HepG2 (cell line): Measurements from ENCODE around the gene ABCB10. TPM values are rescaled to one million over a fixed set of nuclear protein-coding genes. Genes with fewer than 3 reads are reported as not detected.
A peak's percentile ranks its signal among the peaks of the same experiment; 100 is the strongest.

ENCODE experiments used
- ASH2L ChIP-seq: fragments of 300-600, 200-600 bp; sonication (generic); IDR thresholded peaks from 2 replicates; pipeline ENCODE4 v1.7.0; 2017; ENCODE audit warnings: low read depth, mild to moderate bottlenecking, moderate library complexity, mixed read lengths, low read length; ENCODE audit not compliant: insufficient read length
- BORCS8-MEF2B ChIP-seq: sonication (generic); formaldehyde crosslinking; IDR thresholded peaks from 2 replicates; pipeline ENCODE4 v1.8.0; 2022; ENCODE audit warnings: mild to moderate bottlenecking, missing genetic modification reagents
- IKZF1 ChIP-seq: fragments of 450-650 bp; IDR thresholded peaks from 2 replicates; pipeline ENCODE4 v1.7.1; 2016
- MATR3 ChIP-seq: sonication (generic); formaldehyde crosslinking; IDR thresholded peaks from 2 replicates; pipeline ENCODE4 v1.4.0; 2020; ENCODE audit warnings: missing genetic modification reagents
- MBNL3 ChIP-seq: fragments of 250-450 bp; sonication (Bioruptor Pico); conservative IDR thresholded peaks from 2 replicates; pipeline ENCODE4 v1.8.0; 2022; ENCODE audit warnings: mild to moderate bottlenecking, inconsistent platforms
- MED13 ChIP-seq: sonication (generic); formaldehyde crosslinking; IDR thresholded peaks from 2 replicates; pipeline ENCODE4 v1.5.0; 2020; ENCODE audit warnings: missing genetic modification reagents
- MIER3 ChIP-seq: IDR thresholded peaks from 2 replicates; pipeline ENCODE4 v1.6.1; 2016; ENCODE audit warnings: missing compliant biosample characterization, borderline replicate concordance
- RCOR2 ChIP-seq: IDR thresholded peaks from 2 replicates; pipeline ENCODE4 v1.6.1; 2016; ENCODE audit warnings: missing biosample characterization, missing genetic modification reagents
- ZBTB7A ChIP-seq: sonication (generic); formaldehyde crosslinking; IDR thresholded peaks from 2 replicates; pipeline ENCODE4 v1.8.0; 2022; ENCODE audit warnings: mild to moderate bottlenecking, missing genetic modification reagents
- ZNF354B ChIP-seq: sonication (generic); formaldehyde crosslinking; IDR thresholded peaks from 2 replicates; pipeline ENCODE4 v1.8.0; 2022; ENCODE audit warnings: mild to moderate bottlenecking, missing genetic modification reagents
- ZNF781 ChIP-seq: sonication (generic); formaldehyde crosslinking; IDR thresholded peaks from 2 replicates; pipeline ENCODE4 v1.5.1; 2020; ENCODE audit warnings: borderline replicate concordance, mild to moderate bottlenecking, missing genetic modification reagents; ENCODE audit errors: not compliant biosample characterization
- polyA plus RNA-seq, 8 experiments: library from polyadenylated mRNA; depleted of rRNA in 3 of 8; stranded (reverse) in 7 of 8; unstranded in 1 of 8; fragments of >200 nt; fragmentation: Illumina TruSeq in 4 of 8; extraction: Trizol in 4 of 8; gene quantifications; 2 replicates each; pipeline versions ENCODE4 v1.2.1 to v1.2.3, GENCODE V29; 2011 to 2016; ENCODE audit warnings: low read depth in 4 of 8, missing spikeins in 1 of 8, mixed read lengths in 1 of 8; ENCODE audit not compliant: insufficient read depth in 1 of 8
- total RNA-seq, 5 experiments: library from RNA; depleted of rRNA; stranded (reverse); fragments of >200 nt; fragmentation: Illumina TruSeq; extraction: Trizol; gene quantifications; 2 replicates each; pipeline ENCODE4 v1.2.3, GENCODE V29; 2016; ENCODE audit warnings: low read depth in 1 of 5
- TF ChIP-seq, protein P1 (sequence below), 2 experiments: sonication (generic) in 1 of 2; formaldehyde crosslinking in 1 of 2; IDR thresholded peaks; 2 replicates each; pipeline versions ENCODE4 v1.5.1 to v1.6.1; 2011 to 2020; ENCODE audit warnings: borderline replicate concordance in 1 of 2, low read depth in 1 of 2, low read length in 1 of 2, mild to moderate bottlenecking in 1 of 2, missing genetic modification reagents in 1 of 2, moderate library complexity in 1 of 2
- TF ChIP-seq, protein P2 (sequence below): sonication (generic); formaldehyde crosslinking; IDR thresholded peaks from 2 replicates; pipeline ENCODE4 v1.4.0; 2020; ENCODE audit warnings: missing genetic modification reagents, borderline replicate concordance
- TF ChIP-seq, protein P3 (sequence below): sonication (generic); formaldehyde crosslinking; IDR thresholded peaks from 2 replicates; pipeline ENCODE4 v1.9.0; 2022; ENCODE audit warnings: low read depth, missing genetic modification reagents
- TF ChIP-seq, protein P4 (sequence below): sonication (generic); formaldehyde crosslinking; conservative IDR thresholded peaks from 2 replicates; pipeline ENCODE4 v1.8.0; 2022; ENCODE audit warnings: mild to moderate bottlenecking, moderate library complexity, missing genetic modification reagents
- TF ChIP-seq, protein P5 (sequence below): sonication (generic); formaldehyde crosslinking; IDR thresholded peaks from 2 replicates; pipeline ENCODE4 v1.5.1; 2020; ENCODE audit warnings: mild to moderate bottlenecking, missing genetic modification reagents, moderate library complexity

The ABCB10 gene
- total and polyA plus RNA-seq, 2 of the 13 experiments (the other 11 are each of a cell fraction or from before 2014, with no cell fraction given) = 11.2 to 28.9 TPM

DNA sequence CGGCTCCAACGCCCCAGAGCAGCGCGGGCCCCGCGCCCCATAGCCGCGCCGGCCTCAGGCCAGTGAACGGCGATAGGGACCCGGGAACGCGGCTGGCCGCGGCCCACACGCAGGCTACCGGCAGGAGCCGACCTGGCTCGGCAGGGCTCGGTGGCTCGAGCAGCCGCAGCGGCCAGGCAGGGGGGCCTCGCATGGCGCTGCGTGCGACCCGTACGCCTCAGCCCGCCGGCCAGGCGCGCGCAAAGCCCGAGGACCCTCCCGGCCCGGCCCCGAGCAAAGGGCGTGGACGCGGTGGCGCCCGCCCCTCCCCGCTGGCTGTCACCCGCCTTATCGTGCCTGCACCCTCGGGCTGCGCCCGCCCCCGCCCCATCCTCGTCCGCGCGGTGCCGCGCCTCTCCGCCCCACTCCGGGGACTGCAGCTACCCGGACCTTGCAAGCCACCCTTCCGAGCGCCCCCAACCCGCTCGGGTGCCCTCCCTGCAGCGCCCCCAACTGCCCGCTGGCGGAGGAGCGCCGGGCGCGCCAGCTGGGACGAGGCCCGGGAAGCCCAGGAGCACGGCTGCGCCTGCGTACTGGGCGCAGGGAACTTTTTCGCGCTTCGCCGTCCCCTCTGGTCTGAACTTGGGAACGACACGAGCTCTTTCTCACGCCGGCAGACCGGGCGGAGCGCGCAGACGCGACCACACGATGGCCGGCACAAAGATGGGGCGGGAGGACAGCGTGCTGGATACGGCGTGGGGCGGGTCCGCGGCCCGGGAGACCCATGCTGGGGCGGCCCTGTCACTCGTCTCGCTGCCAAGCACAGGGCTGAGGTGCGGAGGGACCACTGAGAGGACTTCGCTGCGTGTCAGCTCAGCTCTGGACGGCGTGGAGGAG lies at the start of gene ABCB10 (continued):
- TF ChIP-seq, protein P1, sequence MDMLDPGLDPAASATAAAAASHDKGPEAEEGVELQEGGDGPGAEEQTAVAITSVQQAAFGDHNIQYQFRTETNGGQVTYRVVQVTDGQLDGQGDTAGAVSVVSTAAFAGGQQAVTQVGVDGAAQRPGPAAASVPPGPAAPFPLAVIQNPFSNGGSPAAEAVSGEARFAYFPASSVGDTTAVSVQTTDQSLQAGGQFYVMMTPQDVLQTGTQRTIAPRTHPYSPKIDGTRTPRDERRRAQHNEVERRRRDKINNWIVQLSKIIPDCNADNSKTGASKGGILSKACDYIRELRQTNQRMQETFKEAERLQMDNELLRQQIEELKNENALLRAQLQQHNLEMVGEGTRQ (IDR thresholded peaks at IDR 0.05; ENCODE audit: low read depth, low read length) = no peak
- TF ChIP-seq, protein P1 (CRISPR knock-in tag; IDR thresholded peaks at IDR 0.05; ENCODE audit: borderline replicate concordance) = 0 out of 2 replicates have a peak, but pooled peaks have one; percentile 32
- TF ChIP-seq ZBTB7A (CRISPR knock-in tag) (peak; percentile 90; the same call in 1 of the 2 replicates), MIER3 (CRISPR knock-in tag) (peak; percentile 88), ZNF781 (CRISPR knock-in tag) (peak; percentile 50), RCOR2 (CRISPR knock-in tag) (0 out of 2 replicates have a peak, but pooled peaks have one; percentile 33), MED13 (CRISPR knock-in tag) (peak; percentile 77; the same call in 1 of the 2 replicates), BORCS8-MEF2B (CRISPR knock-in tag) (peak; percentile 77; the same call in 1 of the 2 replicates), ASH2L (no peak), IKZF1 (no peak), MATR3 (CRISPR knock-in tag) (no peak), MBNL3 (CRISPR knock-in tag) (no peak), ZNF354B (CRISPR knock-in tag) (no peak)
- TF ChIP-seq, protein P2, sequence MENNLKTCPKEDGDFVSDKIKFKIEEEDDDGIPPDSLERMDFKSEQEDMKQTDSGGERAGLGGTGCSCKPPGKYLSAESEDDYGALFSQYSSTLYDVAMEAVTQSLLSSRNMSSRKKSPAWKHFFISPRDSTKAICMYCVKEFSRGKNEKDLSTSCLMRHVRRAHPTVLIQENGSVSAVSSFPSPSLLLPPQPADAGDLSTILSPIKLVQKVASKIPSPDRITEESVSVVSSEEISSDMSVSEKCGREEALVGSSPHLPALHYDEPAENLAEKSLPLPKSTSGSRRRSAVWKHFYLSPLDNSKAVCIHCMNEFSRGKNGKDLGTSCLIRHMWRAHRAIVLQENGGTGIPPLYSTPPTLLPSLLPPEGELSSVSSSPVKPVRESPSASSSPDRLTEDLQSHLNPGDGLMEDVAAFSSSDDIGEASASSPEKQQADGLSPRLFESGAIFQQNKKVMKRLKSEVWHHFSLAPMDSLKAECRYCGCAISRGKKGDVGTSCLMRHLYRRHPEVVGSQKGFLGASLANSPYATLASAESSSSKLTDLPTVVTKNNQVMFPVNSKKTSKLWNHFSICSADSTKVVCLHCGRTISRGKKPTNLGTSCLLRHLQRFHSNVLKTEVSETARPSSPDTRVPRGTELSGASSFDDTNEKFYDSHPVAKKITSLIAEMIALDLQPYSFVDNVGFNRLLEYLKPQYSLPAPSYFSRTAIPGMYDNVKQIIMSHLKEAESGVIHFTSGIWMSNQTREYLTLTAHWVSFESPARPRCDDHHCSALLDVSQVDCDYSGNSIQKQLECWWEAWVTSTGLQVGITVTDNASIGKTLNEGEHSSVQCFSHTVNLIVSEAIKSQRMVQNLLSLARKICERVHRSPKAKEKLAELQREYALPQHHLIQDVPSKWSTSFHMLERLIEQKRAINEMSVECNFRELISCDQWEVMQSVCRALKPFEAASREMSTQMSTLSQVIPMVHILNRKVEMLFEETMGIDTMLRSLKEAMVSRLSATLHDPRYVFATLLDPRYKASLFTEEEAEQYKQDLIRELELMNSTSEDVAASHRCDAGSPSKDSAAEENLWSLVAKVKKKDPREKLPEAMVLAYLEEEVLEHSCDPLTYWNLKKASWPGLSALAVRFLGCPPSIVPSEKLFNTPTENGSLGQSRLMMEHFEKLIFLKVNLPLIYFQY (CRISPR knock-in tag) = peak; percentile 90
- TF ChIP-seq, protein P3, sequence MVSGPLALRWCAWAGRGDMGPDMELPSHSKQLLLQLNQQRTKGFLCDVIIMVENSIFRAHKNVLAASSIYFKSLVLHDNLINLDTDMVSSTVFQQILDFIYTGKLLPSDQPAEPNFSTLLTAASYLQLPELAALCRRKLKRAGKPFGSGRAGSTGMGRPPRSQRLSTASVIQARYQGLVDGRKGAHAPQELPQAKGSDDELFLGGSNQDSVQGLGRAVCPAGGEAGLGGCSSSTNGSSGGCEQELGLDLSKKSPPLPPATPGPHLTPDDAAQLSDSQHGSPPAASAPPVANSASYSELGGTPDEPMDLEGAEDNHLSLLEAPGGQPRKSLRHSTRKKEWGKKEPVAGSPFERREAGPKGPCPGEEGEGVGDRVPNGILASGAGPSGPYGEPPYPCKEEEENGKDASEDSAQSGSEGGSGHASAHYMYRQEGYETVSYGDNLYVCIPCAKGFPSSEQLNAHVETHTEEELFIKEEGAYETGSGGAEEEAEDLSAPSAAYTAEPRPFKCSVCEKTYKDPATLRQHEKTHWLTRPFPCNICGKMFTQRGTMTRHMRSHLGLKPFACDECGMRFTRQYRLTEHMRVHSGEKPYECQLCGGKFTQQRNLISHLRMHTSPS (CRISPR knock-in tag) = peak; percentile 44; the same call in 1 of the 2 replicates
- TF ChIP-seq, protein P4, sequence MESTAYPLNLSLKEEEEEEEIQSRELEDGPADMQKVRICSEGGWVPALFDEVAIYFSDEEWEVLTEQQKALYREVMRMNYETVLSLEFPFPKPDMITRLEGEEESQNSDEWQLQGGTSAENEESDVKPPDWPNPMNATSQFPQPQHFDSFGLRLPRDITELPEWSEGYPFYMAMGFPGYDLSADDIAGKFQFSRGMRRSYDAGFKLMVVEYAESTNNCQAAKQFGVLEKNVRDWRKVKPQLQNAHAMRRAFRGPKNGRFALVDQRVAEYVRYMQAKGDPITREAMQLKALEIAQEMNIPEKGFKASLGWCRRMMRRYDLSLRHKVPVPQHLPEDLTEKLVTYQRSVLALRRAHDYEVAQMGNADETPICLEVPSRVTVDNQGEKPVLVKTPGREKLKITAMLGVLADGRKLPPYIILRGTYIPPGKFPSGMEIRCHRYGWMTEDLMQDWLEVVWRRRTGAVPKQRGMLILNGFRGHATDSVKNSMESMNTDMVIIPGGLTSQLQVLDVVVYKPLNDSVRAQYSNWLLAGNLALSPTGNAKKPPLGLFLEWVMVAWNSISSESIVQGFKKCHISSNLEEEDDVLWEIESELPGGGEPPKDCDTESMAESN (CRISPR knock-in tag) = peak; percentile 91
- TF ChIP-seq, protein P5, sequence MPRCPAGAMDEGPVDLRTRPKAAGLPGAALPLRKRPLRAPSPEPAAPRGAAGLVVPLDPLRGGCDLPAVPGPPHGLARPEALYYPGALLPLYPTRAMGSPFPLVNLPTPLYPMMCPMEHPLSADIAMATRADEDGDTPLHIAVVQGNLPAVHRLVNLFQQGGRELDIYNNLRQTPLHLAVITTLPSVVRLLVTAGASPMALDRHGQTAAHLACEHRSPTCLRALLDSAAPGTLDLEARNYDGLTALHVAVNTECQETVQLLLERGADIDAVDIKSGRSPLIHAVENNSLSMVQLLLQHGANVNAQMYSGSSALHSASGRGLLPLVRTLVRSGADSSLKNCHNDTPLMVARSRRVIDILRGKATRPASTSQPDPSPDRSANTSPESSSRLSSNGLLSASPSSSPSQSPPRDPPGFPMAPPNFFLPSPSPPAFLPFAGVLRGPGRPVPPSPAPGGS (CRISPR knock-in tag) = peak; percentile 74; the same call in 1 of the 2 replicates
